ENCODE data around the gene MLLT1. TPM values are rescaled to one million over a fixed set of nuclear protein-coding genes. Genes with fewer than 3 reads are reported as not detected.

Gene MLLT1
- total and polyA plus RNA-seq, 10 of the 15 experiments (the other 5 are each of a cell fraction or from before 2014, with no cell fraction given) = 0.16 to 61.1 (median 8.5) TPM

DNA sequence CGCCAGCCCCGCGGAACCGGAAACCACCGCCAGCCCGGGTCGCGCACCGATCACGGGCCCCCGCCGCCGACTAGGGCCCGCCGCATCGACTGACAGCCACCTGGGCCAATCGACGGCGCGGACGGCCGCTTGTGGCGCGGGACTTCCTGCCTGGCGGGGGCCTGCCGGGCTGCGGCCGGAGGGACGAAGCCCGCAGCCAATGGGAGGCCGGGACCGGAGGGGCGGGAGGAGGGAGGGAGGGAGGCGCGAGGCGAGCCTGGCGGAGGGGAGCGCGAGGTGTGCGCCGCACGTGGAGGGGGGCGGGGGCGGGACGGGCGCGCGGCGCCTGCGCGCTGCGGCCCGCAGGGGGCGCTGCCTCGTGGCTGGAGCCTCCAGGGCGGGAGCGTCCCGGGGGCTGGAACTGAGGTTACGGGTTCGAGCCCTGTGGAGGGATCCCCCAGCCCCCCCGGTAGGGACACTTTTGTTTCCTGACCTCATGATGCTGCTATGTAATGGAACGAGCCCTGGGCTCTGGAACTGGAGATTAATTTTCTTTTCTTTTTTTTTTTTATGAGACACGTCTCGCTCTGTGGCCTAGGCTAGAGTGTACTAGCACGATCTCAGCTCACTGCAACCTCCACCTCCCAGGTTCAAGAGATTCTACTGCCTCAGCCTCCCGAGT, at the start of gene MLLT1 (continued):
- TF ChIP-seq CEBPZ (IDR thresholded peaks at IDR 0.05; ENCODE audit: low read depth, low read length) = peak; percentile 75; the same call in 1 of the 2 replicates
- TF ChIP-seq RFX5 (IDR thresholded peaks at IDR 0.05; ENCODE audit: low read depth, low read length) = no peak
- TF ChIP-seq STAT3 (IDR thresholded peaks at IDR 0.05; ENCODE audit: low read depth, low read length) = no peak
- no peak for TF ChIP-seq REST (IDR thresholded peaks at IDR 0.05; ENCODE audit: low read depth, low read length)
- peak; percentile 81; the same call in 1 of the 2 replicates for TF ChIP-seq ZNF217 (IDR thresholded peaks at IDR 0.05)
- no peak for TF ChIP-seq EED (IDR thresholded peaks at IDR 0.05; ENCODE audit: low read depth)
- TF ChIP-seq NR2C1 (IDR thresholded peaks at IDR 0.05) = peak; percentile 79
- TF ChIP-seq ASH2L (IDR thresholded peaks at IDR 0.05; ENCODE audit: borderline replicate concordance, low read depth) = no peak
- TF ChIP-seq MTA3 (IDR thresholded peaks at IDR 0.05; ENCODE audit: borderline replicate concordance, low read length) = no peak
- TF ChIP-seq CHD2 (IDR thresholded peaks at IDR 0.05; ENCODE audit: borderline replicate concordance, low read depth, low read length) = peak; percentile 93
- TF ChIP-seq, protein P1, sequence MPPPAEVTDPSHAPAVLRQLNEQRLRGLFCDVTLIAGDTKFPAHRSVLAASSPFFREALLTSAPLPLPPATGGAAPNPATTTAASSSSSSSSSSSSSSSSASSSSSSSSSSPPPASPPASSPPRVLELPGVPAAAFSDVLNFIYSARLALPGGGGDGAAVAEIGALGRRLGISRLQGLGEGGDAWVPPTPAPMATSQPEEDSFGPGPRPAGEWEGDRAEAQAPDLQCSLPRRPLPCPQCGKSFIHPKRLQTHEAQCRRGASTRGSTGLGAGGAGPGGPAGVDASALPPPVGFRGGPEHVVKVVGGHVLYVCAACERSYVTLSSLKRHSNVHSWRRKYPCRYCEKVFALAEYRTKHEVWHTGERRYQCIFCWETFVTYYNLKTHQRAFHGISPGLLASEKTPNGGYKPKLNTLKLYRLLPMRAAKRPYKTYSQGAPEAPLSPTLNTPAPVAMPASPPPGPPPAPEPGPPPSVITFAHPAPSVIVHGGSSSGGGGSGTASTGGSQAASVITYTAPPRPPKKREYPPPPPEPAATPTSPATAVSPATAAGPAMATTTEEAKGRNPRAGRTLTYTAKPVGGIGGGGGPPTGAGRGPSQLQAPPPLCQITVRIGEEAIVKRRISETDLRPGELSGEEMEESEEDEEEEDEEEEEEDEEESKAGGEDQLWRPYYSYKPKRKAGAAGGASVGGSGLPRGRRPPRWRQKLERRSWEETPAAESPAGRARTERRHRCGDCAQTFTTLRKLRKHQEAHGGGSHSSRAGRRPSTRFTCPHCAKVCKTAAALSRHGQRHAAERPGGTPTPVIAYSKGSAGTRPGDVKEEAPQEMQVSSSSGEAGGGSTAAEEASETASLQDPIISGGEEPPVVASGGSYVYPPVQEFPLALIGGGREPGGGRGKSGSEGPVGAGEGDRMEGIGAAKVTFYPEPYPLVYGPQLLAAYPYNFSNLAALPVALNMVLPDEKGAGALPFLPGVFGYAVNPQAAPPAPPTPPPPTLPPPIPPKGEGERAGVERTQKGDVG (CRISPR knock-in tag; IDR thresholded peaks at IDR 0.05) = no peak
- peak; percentile 14; the same call in 1 of the 2 replicates for TF ChIP-seq TAF1 (IDR thresholded peaks at IDR 0.05; ENCODE audit: borderline replicate concordance, low read depth, low read length)
- no peak for TF ChIP-seq ATF7 (IDR thresholded peaks at IDR 0.05; ENCODE audit: low read depth)
- peak; percentile 62; the same call in 1 of the 2 replicates for TF ChIP-seq ZBTB11 (CRISPR knock-in tag; IDR thresholded peaks at IDR 0.05)
- TF ChIP-seq POLR2AphosphoS5 (IDR thresholded peaks at IDR 0.05; ENCODE audit: low read length) = no peak
- TF ChIP-seq FOS (IDR thresholded peaks at IDR 0.05; ENCODE audit: borderline replicate concordance, extremely low read depth, insufficient read length) = peak; percentile 12
